Left ventricle myocardium superior (tissue), 1 donor: Measurements from ENCODE around the gene ACAP1. TPM values are rescaled to one million over a fixed set of nuclear protein-coding genes. Genes with fewer than 3 reads are reported as not detected.
"Not testable (repeated sequence)": the region's sequence is repeated elsewhere in the genome, so short reads cannot be mapped to it uniquely, and the experiment has no call there.

ENCODE experiments used
- ATAC-seq: fragments of 200-7000 bp; cut with Tn5 transposase; one replicate; pipeline ENCODE4 v1.9.1; 2020; ENCODE audit warnings: mild to moderate bottlenecking, moderate library complexity
- DNase-seq: peaks from one replicate; pipeline ENCODE4 v3.0.0-alpha.2; 2020
- intact Hi-C: fragments of 100-400 bp; cut with micrococcal nuclease; formaldehyde crosslinking; loops from one replicate; pipeline ENCODE4 v1.11.0; 2022
- total RNA-seq: library from RNA; stranded (reverse); fragmentation: NEBNext Ultra II Directional; extraction: Animal tissue kit (Norgen Biotek cat#: 25700); gene quantifications from one replicate; pipeline ENCODE4 v1.2.1, GENCODE V29; 2021
- donor health status: DM: no; HTN: yes; CAD: no; lungs with severe emphysema.

Gene ACAP1
- total RNA-seq, 1 donor from 2014 or later: 17.3 TPM

DNA sequence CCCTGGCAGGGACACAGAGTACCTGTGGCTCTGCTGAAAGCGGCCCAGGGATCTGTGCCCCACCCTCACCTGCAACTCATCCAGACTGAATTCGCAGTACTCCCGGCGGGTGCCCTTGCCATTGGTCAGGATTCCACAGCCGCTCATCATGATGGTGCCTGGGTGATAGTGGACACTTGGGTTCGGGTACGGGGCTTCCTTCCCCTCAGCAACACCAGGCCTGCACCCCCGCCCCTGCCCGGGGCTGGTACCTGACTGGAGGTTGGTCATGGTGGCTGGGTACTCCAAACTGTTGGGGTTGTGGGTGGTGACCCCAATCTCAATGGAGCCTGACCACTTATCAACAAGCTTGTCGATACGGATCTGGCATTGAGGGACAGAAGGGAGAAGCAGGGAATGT is 10.1 kb upstream of the ACAP1 start:
- ATAC-seq: no peak
- intact Hi-C loops: no loop called here
- DNase-seq: no peak

DNA sequence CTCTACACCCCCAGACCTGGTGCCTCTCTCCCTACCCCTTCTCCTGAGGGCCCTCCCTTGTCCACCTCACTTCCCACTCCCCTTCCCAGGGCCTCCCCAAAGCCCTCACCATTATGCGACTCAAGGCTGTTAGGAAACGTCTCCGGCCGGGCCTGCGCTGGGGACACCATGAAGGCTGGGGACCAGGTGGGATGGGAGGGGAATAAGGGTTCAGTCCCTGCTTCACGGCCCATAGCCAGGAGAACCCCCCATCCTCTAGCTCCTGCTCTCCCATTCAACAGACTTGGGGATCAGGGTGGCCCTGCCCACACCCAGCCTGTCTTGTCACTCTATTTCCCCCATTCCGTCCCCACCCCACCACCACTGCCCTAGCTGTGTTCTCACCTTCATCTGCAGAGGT is 9.3 kb upstream of the ACAP1 start:
- intact Hi-C loops: no loop called here
- DNase-seq (no peak), ATAC-seq (no peak)

DNA sequence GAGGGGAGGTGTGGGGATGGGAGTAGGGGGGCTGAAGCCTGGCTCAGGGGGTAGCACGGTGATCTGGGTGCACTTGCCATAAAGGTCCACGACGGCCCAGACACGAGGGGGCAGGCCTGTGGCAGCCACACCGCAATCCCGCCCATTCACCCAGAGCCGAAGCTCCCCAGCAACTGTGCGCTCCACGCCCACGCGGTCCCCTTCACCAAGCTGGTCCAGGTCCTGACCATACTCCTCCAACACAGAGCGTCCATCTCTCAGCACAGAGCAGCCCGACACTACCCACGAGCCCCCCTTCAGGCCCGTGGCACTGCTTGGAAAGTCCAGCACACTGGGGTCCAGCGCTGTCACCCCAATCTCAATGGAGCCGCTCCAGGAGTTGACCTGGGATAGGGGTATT is 8.8 kb upstream of the ACAP1 start:
- ATAC-seq (no peak), DNase-seq (no peak)
- intact Hi-C loops: no loop called here

DNA sequence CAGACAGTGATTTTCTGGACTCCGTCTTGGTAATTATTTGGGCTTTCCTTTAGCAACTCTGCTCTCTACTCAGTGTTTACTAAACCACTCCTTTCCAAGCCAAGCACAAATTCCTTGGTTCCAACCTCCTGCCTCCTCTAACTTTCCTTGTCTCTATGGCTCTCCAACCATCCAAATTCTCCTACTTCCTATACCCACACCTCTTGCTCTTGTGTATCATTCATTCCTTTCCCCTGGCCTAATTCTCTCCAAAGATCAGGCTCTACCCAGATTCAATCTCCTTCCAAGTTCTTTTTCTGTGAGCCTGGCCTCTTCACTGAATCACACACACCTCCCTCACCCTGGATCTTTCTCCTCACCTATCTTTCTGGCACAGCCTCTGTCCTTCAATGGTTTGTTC is 8.3 kb upstream of the ACAP1 start:
- intact Hi-C loops: no loop called here
- ATAC-seq (no peak), DNase-seq (no peak)

DNA sequence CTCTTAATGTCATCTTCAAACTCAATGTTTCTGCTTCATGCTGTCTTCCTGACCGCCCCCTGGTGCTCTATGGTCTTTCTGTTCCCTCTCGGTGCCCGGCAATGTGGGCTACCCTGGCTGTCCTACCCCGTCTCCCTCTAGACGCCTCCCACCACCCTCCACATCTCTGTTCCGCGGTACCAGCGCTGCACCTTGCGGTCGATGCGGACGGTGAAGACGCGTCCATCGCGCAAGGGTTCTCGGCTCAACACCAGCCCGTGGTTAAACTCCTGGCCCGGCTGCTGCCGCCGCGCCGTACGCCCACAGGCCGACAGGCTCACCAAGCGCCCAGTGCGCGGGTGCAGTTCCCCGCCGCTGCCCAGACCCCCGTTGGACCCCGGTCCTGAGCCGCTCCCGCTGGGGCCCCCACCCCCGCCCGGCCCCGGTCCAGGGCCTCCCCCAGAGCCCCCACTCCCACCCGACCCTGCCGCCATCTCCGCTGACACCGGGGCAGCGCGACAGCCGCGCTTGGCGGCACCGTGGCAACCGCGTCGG is 7.4 kb upstream of the ACAP1 start, which contains the start of gene NEURL4:
TSS of gene NEURL4 (minus strand) at position 496 of the 534 bp plus-strand sequence. CDS start at position 473, 23 bp downstream.
- intact Hi-C loops: no loop called here
- no peak for DNase-seq
- ATAC-seq: no peak

DNA sequence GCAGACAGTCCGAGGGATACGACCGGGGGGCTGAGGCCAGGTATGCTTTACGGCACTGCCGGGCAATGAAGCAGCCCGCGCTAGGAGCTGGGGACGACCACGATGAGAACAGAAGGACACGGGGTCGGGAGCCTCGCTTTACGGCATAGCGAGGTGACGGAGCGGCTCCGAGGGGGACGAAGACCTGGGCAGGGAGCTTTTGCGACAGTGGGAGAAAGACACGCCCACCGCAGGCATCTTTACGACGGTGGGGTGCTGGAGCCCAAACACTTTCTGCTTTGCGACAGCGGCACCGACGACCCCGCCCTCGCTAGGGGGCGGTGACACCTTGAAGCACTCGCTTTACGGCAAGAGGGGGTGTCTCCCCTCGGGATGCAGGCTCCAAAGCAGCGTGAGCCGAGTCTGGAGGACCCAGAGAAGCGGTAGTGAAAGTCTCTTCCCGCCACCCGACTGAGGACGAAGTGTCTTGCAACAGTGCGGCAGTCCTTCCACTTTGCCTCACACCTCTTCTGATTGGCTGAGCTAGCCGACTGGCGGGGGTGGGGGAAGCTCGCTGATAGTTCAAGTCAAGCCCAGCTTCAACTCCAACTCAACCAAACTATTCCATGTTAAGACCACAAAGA is 6.8 kb upstream of the ACAP1 start:
- ATAC-seq: peak; percentile 89
- DNase-seq: peak; percentile 99
- intact Hi-C loops: no loop called here

DNA sequence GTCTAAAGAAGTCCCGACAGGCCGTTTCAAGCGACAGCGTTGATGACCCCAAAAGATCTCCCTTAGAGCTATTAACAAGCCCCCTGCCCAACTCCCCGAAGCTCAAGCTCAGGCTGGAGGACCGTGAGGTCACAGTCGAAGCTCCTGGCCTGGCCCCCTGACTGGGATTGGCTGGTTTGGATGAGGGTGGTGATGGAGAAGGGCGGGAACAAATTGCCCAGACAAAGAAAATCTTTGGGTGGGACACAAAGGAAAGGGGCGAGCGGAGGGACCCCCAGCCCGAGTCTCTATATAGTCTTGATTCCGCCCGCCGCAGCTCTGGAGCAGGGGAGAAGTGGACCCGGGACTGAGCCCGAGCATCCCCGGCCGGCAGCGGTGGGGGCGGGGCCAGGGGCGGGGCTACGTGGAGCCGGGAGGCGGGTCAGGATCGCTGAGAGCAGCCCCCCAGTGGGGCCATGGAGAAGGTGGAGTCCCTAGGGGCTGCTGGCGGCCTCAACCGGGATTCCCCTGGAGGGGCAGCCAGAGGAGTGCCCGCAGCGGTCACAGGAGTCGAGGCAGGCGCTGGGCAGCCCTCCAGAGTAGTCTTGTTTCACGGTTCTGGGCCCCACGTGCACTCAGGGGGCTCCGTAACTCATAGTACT is 6.2 kb upstream of the ACAP1 start:
- intact Hi-C loops: no loop called here
- DNase-seq (peak; percentile 82), ATAC-seq (peak; percentile 71)

DNA sequence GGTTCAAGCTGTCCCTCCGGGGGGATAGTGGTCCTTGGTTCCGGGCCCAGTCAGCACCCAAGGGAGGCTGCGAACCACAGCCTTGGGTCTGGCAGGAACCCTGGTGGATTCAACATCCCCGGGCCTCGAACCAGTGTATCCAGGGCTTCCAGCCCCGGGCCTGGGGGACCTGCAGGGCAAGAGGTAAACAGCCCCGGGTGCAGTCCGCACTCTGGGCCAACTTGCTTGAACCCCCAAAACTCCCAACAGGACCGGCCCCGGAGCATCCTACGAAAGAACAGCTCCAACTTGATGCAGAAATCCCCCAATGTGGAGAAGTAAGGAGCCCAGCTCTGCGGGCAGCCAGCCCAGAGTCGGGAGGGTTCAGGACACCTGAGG is 5.7 kb upstream of the ACAP1 start:
- intact Hi-C loops: no loop called here
- DNase-seq (no peak), ATAC-seq (no peak)

DNA sequence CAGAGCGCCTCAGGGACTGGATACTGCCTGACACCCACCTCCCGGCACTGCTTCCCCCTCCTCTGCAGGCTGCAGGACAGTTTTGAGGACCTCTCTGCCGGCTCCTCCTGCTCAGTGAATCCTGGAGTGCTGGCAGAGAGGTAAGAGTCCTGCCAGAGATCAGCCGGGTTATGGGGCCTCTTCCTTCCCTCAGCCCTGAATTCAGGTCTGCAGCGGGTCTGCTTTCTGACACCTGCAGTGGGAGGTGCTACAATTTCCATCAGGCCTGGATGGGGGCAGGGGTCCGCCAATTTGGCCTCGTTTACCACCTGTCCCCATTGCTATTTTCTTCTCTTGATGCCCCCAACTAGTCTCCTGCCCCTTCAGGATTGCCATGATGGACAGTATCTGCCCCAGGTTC is 4.2 kb upstream of the ACAP1 start:
- no peak for DNase-seq
- no peak for ATAC-seq
- intact Hi-C loops: no loop called here

DNA sequence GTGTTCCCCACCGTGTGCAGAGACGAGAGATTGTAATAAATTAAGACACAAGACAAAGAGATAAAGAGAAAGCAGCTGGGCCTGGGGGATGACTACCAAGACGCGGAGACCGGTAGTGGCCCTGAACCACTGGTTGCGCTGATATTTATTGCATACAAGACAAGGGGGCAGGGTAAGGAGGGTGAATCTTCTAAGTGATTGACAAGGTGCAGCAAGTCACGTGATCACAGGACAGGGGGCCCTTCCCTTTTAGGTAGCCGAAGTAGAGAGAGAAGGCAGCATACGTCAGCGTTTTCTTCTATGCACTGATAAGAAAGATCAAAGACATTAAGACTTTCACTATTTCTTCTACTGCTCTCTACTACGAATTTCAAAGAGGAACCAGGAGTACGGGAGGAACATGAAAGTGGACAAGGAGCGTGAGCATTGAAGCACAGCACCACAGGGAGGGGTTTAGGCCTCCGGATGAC is 3.7 kb upstream of the ACAP1 start:
- ATAC-seq, intact Hi-C loops, DNase-seq: not testable (repeated sequence)

DNA sequence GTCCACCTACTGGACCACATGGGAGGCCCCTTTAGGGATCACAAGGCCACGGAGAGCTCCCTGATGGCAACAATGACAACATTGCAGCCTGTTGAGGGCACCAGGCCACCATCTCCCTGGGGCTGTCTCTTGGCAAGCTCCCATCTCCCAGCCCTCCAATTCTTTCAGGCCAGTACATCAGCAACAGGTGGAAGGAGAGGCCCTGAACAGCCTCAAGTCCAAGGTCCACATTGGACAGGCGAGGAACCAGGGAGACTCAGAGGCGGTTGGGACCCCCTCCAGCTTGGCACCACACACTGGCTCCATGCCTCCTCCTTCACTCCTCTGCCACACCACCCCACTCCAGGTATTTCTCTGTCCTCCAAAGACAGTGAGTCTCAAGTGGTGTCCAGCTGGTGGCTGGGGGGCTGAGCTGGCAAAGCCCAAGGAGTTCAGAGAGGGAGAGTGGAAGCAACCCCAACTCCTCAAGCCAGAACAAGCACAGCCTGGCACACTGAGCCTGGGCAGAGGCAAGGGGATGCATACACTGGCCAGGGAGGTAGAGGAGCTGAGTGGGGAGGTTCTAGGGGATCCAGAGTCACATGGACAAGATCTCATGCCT is 1.3 kb upstream of the ACAP1 start:
- ATAC-seq: no peak
- DNase-seq: no peak
- intact Hi-C loops: no loop called here

DNA sequence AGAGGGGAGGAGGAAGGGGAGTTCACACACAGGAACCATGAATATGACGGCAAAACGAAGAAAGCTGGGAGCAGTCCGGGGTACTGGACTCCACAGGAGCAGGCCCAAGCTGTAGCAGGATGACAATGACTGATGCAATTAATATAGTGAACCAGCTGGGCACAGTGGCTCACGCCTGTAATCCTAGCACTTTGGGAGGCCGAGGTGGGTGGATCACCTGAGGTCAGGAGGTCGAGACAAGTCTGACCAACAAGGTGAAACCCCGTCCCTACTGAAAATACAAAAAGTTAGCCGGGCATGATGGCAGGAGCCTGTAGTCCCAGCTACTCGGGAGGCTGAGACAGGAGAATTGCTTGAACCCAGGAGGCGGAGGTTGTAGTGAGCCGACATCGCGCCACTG is 564 bp upstream of the ACAP1 start:
- DNase-seq, ATAC-seq, intact Hi-C loops: not testable (repeated sequence)

DNA sequence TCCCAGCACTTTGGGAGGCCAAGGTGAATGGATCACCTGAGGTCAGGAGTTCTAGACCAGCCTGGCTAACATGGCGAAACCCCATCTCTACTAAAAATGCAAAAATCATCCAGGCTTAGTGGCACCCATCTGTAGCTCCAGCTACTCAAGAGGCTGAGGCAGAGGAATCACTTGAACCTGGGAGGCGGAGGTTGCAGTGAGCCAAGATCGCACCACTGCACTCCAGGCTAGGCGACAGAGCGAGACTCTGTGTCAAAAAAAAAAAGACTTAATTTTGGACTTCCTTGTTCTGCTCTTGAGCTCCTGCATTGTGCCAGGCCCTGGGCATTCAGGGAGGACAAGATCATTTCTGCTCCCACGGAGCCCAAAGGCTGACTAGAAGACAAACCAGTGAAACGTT is 1.3 kb downstream of the ACAP1 start:
- intact Hi-C loops, ATAC-seq, DNase-seq: not testable (repeated sequence)

DNA sequence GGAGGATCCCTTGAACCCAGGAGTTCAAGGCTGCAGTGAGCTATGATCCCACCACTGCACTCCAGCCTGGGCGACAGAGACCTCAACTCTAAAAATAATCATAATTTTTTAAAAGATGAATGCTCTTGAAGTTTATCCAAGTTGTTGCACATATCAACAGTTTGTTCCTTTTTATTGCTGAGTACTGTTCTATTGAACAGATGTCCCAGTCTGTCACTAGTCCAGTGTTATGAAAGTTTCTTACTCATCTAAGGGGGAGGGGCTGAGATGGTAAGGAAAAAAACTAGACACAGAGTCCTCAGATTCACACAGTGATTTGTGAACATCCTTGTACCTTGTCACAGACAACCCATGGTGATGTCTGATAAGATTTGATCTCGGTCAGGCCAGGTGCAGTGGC is 3.9 kb downstream of the ACAP1 start:
- no peak for ATAC-seq
- DNase-seq: no peak
- intact Hi-C loops: no loop called here

DNA sequence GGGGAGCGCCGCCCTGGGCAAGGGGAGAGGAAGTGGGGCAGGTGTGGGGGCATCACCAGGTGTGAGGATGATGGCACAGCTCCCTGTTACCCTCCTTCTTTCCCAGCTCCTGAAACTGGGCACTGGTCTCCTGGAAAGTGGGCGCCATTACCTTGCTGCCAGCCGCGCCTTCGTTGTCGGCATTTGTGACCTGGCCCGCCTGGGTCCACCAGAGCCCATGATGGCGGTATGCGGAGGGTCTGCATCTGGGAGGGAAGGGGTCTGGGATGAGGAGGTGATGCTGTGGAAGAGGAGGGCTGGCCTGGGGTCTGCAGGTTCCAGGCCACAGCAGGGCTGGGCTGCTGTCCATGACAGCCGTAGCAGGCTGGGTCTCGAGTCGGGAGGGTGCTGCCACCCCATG is 5.5 kb downstream of the ACAP1 start:
- ATAC-seq (no peak), DNase-seq (no peak)
- intact Hi-C loops: no loop called here

DNA sequence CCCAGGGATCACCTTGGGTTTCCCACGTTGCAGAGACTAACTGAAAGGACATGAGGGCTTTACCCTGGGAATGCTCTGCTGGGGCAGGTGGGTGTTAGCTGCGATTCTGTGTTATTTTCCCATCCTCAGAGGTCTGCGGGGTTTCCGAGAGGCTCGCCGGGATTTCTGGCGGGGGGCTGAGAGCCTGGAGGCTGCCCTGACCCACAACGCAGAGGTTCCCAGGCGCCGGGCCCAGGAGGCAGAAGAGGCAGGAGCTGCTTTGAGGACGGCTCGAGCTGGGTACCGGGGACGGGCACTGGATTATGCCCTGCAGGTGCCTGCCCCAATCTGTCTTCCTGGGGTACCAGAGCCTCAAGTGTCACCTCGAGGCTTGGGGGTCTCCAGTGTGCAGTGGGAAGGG is 6.9 kb downstream of the ACAP1 start:
- intact Hi-C loops: no loop called here
- DNase-seq (no peak), ATAC-seq (no peak)

DNA sequence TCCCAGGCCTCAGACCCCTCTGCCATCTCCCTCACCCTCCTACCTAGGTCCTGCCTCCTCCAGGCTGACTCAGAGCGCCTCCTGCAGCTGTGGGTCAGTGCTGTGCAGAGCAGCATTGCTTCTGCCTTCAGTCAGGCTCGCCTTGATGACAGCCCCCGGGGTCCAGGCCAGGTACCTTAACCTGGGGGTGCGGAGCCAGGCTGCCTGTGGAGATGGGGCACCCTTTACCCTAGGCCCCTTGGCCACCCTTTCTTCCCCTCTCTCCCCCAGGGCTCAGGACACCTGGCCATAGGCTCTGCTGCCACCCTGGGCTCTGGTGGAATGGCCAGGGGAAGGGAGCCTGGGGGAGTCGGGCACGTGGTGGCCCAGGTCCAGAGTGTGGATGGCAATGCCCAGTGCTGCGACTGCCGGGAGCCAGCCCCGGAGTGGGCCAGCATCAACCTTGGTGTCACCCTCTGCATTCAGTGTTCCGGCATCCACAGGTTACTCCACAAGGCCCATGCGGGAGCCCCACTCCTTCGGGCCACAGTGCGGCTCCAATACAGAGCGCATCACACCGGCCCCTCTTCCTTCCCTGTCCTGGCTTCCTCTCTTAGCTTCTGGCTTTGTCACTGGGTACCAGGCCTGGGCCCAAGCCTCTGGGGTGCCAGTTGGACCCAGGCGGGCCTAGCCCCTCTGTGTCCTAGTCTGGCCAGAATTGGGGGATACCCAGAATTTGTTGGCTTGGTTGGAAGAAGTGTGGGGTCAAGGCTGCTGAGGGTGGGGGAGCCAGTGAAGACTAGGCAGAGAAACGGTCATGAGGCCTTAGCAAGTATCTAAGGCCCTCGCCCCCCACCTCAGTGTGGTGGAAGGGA is 10.7 kb downstream of the ACAP1 start:
- ATAC-seq (no peak), DNase-seq (no peak)
- intact Hi-C loops: no loop called here

DNA sequence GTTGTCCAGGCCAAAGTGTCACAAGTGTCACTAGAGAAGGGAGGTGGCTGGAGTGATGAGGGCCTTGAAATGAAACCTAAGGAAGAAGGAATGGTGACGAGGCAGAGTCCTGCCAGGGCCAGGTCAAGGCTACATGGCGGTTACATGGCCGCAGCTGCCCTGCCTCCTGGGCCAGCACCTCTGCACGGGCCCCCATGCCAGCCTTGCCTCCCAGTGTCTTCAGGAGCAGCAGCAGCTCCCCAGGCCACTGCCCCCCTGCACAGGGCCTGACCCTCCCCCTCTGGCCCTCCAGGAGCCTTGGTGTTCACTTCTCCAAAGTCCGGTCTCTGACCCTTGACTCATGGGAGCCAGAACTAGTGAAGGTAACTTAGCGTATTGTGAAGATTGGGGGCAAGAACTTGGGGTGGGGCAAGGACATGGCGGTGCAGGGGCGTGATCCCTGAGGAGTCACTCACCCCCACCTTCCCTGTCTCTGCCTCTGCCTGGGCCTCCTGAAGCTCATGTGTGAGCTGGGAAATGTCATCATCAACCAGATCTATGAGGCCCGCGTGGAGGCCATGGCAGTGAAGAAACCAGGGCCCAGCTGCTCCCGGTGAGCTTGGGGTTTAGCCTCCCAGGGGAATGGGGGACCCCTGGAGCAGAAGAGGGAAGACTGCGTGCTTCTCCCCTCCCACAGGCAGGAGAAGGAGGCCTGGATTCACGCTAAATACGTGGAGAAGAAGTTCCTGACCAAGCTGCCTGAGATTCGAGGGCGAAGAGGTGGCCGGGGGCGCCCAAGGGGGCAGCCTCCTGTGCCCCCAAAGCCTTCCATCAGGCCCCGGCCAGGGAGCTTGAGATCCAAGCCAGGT is 11.5 kb downstream of the ACAP1 start:
- no peak for DNase-seq
- ATAC-seq: no peak
- intact Hi-C loops: no loop called here
